Measurements from ENCODE around the gene PLEK2.
"Not testable (repeated sequence)": the region's sequence is repeated elsewhere in the genome, so short reads cannot be mapped to it uniquely, and the experiment has no call there.

Gene PLEK2

GRCh38 chr14:67411820-67412421 lies at the start of gene PLEK2:
PLEK2 (minus strand) TSS chr14:67412165; CDS start chr14:67412059, 106 bp downstream.
- Histone ChIP-seq H2AFZ (ENCODE audit: low read depth, low read length) (no peak within 1 kb of the TSS), H3K4me3 (ENCODE audit: low read length) (no peak within 1 kb of the TSS), H3K27me3 (ENCODE audit: insufficient read depth, low read length) (no peaks in the 10 kb centered on the region), H3K9me3 (ENCODE audit: low read length) (no peaks in the 10 kb centered on the region), H3K4me1 (ENCODE audit: insufficient read depth, low read length) (no peaks in the 10 kb centered on the region), H3K36me3 (ENCODE audit: insufficient read depth, low read length) (no peaks in the 10 kb centered on the region)

DNA sequence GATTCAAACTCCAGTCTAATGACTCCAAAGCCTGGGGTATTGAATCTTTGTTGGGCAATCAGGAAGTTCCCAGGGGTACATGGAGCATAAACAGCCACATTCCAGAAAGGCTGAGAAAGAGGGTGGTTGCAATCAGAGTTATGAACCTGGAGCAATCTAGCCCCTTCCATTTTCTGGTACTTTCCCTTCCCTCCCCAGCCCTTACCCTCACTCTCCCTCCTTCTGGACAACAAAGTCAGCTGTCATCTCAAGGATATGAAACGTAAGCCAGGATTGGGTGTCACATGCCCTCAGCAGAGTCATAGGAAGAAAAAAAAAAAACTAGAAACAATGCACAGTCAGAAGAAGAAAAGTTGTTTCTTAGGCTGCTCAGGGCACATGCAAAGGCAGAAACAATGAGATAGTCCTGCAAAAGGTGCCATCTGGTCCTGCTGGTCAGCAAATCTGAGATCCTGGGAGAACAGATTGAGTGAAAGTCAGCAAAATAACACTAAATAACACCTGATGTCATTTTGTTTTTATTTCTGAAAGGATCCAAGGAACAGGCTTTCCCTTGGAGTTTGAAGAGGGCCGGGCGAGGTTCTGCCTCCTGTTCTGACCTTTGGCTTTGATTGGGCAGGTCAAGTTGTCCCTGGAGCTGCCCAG lies 49.5 kb upstream of the PLEK2 start:
- Histone ChIP-seq H3K9me3 (ENCODE audit: low read length) (no peaks in the 10 kb centered on the region), H2AFZ (ENCODE audit: low read depth, low read length) (no peak overlapping the region), H3K36me3 (ENCODE audit: insufficient read depth, low read length) (no peaks in the 10 kb centered on the region), H3K4me1 (ENCODE audit: insufficient read depth, low read length) (no peaks in the 10 kb centered on the region), H3K27me3 (ENCODE audit: insufficient read depth, low read length) (peaks cover 11% of the 10 kb centered on the region), H3K4me3 (ENCODE audit: low read length) (no peak overlapping the region)

DNA sequence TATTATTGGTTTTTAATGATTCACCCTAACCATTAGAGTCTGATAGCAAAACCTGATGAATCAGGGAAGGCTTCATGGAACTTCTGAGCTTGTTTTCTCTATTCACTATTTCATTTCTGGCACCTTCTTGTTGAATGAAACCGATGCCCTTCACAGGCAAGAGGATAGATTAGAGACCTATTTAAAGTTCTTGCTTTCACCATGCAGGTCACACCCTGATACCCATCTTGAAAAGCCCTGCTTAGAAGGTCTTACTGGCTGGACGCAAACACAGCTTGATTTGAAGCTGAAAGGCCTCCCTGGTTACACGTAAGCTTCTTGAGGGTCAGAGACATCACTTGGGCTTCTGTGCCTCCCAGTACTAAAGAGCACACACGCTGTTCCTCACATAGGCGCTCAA lies 47.4 kb upstream of the PLEK2 start:
- Histone ChIP-seq H3K36me3 (ENCODE audit: insufficient read depth, low read length) (no peaks in the 10 kb centered on the region), H2AFZ (ENCODE audit: low read depth, low read length) (no peak overlapping the region), H3K4me3 (ENCODE audit: low read length) (no peak overlapping the region), H3K27me3 (ENCODE audit: insufficient read depth, low read length) (no peaks in the 10 kb centered on the region), H3K4me1 (ENCODE audit: insufficient read depth, low read length) (no peaks in the 10 kb centered on the region), H3K9me3 (ENCODE audit: low read length) (no peaks in the 10 kb centered on the region)

DNA sequence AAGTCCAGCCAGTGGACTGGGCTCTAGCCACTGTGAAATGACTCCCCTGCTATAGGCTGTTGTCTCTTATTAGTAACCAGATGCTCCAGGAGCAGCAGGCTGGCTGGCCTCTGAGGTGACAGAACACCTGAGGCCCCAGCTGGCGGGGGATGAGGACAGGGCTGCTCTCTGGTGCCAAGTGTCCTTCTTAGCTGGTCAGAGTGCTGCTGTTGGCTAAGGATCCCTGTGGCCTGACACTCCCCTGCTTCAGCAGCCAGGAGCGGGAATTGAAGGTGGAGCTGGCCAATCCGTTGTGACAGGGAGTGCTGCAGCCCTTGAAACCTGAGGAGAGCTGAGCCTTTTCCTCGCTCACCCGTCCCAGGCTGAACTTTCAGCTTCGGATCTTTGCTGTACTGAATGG lies 45.8 kb upstream of the PLEK2 start:
- Histone ChIP-seq H3K4me3 (ENCODE audit: low read length) (no peak overlapping the region), H3K9me3 (ENCODE audit: low read length) (no peaks in the 10 kb centered on the region), H3K4me1 (ENCODE audit: insufficient read depth, low read length) (no peaks in the 10 kb centered on the region), H3K36me3 (ENCODE audit: insufficient read depth, low read length) (no peaks in the 10 kb centered on the region), H2AFZ (ENCODE audit: low read depth, low read length) (no peak overlapping the region), H3K27me3 (ENCODE audit: insufficient read depth, low read length) (no peaks in the 10 kb centered on the region)

GRCh38 chr14:67456732-67457131 lies 44.8 kb upstream of the PLEK2 start:
- Histone ChIP-seq H3K4me3 (ENCODE audit: low read length) (no peak overlapping the region), H3K36me3 (ENCODE audit: insufficient read depth, low read length) (no peaks in the 10 kb centered on the region), H3K27me3 (ENCODE audit: insufficient read depth, low read length) (no peaks in the 10 kb centered on the region), H3K9me3 (ENCODE audit: low read length) (no peaks in the 10 kb centered on the region), H2AFZ (ENCODE audit: low read depth, low read length) (no peak overlapping the region), H3K4me1 (ENCODE audit: insufficient read depth, low read length) (no peaks in the 10 kb centered on the region)

DNA sequence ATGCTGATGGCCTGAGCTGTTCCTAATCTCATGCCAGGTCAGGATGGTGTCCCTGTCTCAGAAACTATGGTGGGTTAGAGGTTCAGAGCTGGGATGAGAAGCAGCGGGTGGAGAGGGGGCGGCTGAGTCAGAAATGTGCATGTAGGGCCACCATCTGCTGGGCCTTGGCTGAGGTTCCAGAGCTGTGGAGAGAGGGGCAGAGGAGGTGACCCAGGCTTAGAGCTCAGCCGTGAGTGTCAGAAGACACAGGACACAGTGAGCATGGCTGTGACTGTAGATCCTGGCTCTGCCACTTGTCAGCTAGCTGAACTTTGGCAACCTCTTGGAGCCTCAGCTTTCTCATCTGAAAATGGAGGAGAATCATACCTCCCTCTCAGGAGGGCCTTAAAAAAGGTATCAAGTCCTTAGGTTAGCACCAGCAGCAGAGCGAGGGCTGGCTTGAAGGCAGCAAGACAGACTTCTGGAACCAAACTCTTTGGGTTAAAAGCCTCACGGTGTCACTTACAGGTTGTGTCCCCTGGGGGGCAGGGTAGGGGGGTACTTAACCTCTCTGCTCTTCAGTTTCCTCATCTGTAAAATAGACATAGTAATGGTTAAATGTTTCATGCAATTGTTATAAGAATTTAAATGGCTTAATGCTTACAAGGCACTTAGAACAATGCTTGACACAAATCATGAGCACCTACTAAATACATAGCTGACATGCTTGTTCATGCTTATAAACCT lies 41.8 kb upstream of the PLEK2 start:
- Histone ChIP-seq H2AFZ (ENCODE audit: low read depth, low read length) (no peak overlapping the region), H3K4me3 (ENCODE audit: low read length) (no peak overlapping the region), H3K36me3 (ENCODE audit: insufficient read depth, low read length) (no peaks in the 10 kb centered on the region), H3K9me3 (ENCODE audit: low read length) (no peaks in the 10 kb centered on the region), H3K27me3 (ENCODE audit: insufficient read depth, low read length) (no peaks in the 10 kb centered on the region), H3K4me1 (ENCODE audit: insufficient read depth, low read length) (no peaks in the 10 kb centered on the region)

GRCh38 chr14:67451667-67452066 lies 39.7 kb upstream of the PLEK2 start:
- H3K9me3 ChIP-seq (ENCODE audit: low read length); H3K36me3 ChIP-seq (ENCODE audit: insufficient read depth, low read length); H3K27me3 ChIP-seq (ENCODE audit: insufficient read depth, low read length); H2AFZ ChIP-seq (ENCODE audit: low read depth, low read length); H3K4me1 ChIP-seq (ENCODE audit: insufficient read depth, low read length); H3K4me3 ChIP-seq (ENCODE audit: low read length): not testable (repeated sequence)

GRCh38 chr14:67449096-67449495 lies 37.1 kb upstream of the PLEK2 start:
- H3K36me3 ChIP-seq (ENCODE audit: insufficient read depth, low read length): no peaks in the 10 kb centered on the region
- H3K4me3 ChIP-seq (ENCODE audit: low read length): no peak overlapping the region
- no peaks in the 10 kb centered on the region for H3K9me3 ChIP-seq (ENCODE audit: low read length)
- H2AFZ ChIP-seq (ENCODE audit: low read depth, low read length): no peak overlapping the region
- no peaks in the 10 kb centered on the region for H3K27me3 ChIP-seq (ENCODE audit: insufficient read depth, low read length)
- no peaks in the 10 kb centered on the region for H3K4me1 ChIP-seq (ENCODE audit: insufficient read depth, low read length)

GRCh38 chr14:67447033-67447381 lies 35.0 kb upstream of the PLEK2 start:
- Histone ChIP-seq H3K9me3 (ENCODE audit: low read length) (no peaks in the 10 kb centered on the region), H3K4me1 (ENCODE audit: insufficient read depth, low read length) (no peaks in the 10 kb centered on the region), H3K27me3 (ENCODE audit: insufficient read depth, low read length) (peaks cover 4% of the 10 kb centered on the region), H3K4me3 (ENCODE audit: low read length) (no peak overlapping the region), H2AFZ (ENCODE audit: low read depth, low read length) (no peak overlapping the region), H3K36me3 (ENCODE audit: insufficient read depth, low read length) (no peaks in the 10 kb centered on the region)

DNA sequence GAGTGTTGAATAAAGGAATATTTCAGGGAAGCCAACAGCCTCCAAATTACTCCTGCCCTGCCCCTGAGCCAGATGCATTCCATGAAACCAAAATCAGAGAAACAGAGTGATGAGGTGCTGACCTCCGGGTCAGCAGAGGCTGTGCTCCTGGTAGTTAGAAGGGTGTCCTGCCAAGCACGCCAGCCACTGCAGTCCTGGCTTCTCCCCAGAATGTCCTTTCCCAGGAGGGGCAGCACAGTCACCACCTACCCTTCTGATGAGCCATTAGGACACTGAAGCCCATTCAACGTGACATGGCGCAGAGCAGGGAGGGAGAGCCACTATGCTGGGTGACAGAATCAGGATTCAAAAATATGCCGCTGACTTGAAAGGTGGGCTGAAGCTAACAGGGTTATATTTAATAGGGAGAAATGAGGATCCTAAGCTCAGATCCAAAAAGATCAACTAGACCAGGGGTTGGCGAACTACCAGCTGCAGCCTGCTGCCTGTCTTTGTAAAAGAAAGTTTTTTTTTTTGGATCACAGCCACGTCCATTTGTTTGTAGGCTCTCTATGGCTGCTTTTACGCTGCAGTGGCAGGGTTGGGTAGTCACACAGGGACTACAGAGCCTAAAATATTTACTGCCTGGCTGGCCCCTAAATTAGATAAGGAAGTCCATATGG lies 34.5 kb upstream of the PLEK2 start:
- H3K9me3 ChIP-seq (ENCODE audit: low read length): no peaks in the 10 kb centered on the region
- no peaks in the 10 kb centered on the region for H3K36me3 ChIP-seq (ENCODE audit: insufficient read depth, low read length)
- peaks cover 4% of the 10 kb centered on the region for H3K27me3 ChIP-seq (ENCODE audit: insufficient read depth, low read length)
- H3K4me3 ChIP-seq (ENCODE audit: low read length): no peak overlapping the region
- no peaks in the 10 kb centered on the region for H3K4me1 ChIP-seq (ENCODE audit: insufficient read depth, low read length)
- H2AFZ ChIP-seq (ENCODE audit: low read depth, low read length): no peak overlapping the region

- H3K36me3 ChIP-seq (ENCODE audit: insufficient read depth, low read length): no peaks in the 10 kb centered on the region
- no peaks in the 10 kb centered on the region for H3K9me3 ChIP-seq (ENCODE audit: low read length)
Observed at GRCh38 chr14:67444395-67444794, 32.4 kb upstream of the PLEK2 start.

DNA sequence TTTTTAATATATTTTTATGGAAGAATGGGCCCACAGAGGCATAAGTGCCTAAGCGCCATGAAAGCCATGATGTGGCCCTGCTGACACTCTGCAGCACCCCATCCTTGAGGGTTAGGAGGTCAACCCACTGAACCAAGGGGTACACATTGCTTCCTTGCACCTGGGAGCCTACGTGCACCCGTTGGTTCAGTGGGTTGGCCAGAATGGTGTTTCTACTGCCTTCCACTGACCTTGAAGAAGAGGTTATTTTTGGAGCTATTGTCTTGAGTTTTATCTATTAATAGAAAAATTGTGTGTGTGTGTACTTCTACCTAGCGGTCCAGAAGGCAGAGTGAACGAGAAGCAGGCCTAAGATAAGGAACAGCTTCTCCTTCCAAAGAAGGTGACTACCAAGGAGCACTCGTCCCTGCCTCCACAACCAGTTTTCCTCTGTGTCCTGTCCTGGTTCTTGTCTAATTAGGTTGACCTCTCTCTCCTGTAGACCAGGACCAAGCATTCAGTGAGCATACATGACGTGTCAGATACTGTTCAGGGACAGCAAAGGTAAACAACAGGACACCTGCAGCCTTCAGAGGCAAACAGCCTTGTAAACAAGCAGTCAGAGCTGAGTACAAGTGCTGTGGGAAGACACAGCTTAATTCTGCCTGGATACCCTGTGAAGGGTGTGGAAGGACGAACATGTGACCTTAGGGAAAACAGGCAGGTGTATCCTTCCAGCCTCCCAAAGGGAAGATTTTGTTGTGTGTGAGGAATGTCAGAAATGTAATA lies 30.4 kb upstream of the PLEK2 start:
- no peaks in the 10 kb centered on the region for H3K9me3 ChIP-seq (ENCODE audit: low read length)
- H3K4me3 ChIP-seq (ENCODE audit: low read length): no peak overlapping the region
- peaks cover 13% of the 10 kb centered on the region for H3K27me3 ChIP-seq (ENCODE audit: insufficient read depth, low read length)
- no peaks in the 10 kb centered on the region for H3K4me1 ChIP-seq (ENCODE audit: insufficient read depth, low read length)
- H2AFZ ChIP-seq (ENCODE audit: low read depth, low read length): no peak overlapping the region
- no peaks in the 10 kb centered on the region for H3K36me3 ChIP-seq (ENCODE audit: insufficient read depth, low read length)

More at GRCh38 chr14:67444395-67444794, 32.4 kb upstream of the PLEK2 start:
- H3K4me1 ChIP-seq (ENCODE audit: insufficient read depth, low read length): no peaks in the 10 kb centered on the region
- no peak overlapping the region for H3K4me3 ChIP-seq (ENCODE audit: low read length)
- H2AFZ ChIP-seq (ENCODE audit: low read depth, low read length): no peak overlapping the region
- peaks cover 7% of the 10 kb centered on the region for H3K27me3 ChIP-seq (ENCODE audit: insufficient read depth, low read length)

DNA sequence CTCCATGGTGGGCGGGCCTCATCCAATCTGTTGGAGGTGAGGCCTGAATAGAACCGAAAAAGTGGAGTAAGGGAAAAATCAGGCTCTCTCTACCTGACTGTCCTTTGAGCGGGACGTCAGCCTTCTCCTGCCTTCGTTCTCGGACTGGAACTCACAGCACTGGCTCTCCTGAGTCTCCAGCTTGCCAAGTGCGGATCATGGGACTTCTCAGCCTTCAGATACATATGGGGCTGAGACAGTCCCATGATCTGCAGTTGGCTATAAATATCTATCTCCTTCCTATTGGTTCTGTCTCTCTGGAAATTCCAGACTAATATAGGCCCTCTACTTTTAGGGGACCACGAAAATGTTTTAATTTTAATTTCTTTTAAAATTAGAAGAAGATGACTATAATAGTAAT lies 29.7 kb upstream of the PLEK2 start:
- no peak overlapping the region for H2AFZ ChIP-seq (ENCODE audit: low read depth, low read length)
- H3K36me3 ChIP-seq (ENCODE audit: insufficient read depth, low read length): no peaks in the 10 kb centered on the region
- no peak overlapping the region for H3K4me3 ChIP-seq (ENCODE audit: low read length)
- H3K27me3 ChIP-seq (ENCODE audit: insufficient read depth, low read length): peaks cover 15% of the 10 kb centered on the region
- no peaks in the 10 kb centered on the region for H3K9me3 ChIP-seq (ENCODE audit: low read length)
- H3K4me1 ChIP-seq (ENCODE audit: insufficient read depth, low read length): no peaks in the 10 kb centered on the region
